Peyer's patch (tissue), 4 donors: ENCODE data around the gene ADTRP.

Experiments used
- CTCF ChIP-seq, 6 experiments: fragments of 450-650 bp in 4 of 6; fragments of 200-600 bp in 2 of 6; sonication (generic) in 1 of 6; IDR thresholded peaks; one replicate each; pipeline ENCODE4 v1.5.1; 2017 to 2019; ENCODE audit warnings: antibody characterized with exemption in 6 of 6, mild to moderate bottlenecking in 3 of 6, moderate library complexity in 1 of 6
- POLR2A ChIP-seq, 2 donors: fragments of 450-650 bp; IDR thresholded peaks; one replicate each; pipeline ENCODE4 v1.5.1; 2017; ENCODE audit warnings: antibody characterized with exemption in 2 of 2, mild to moderate bottlenecking in 2 of 2, moderate library complexity in 2 of 2

- TF ChIP-seq CTCF (IDR thresholded peaks at IDR 0.05): peak in 1 of 6 experiments; percentile 3
- TF ChIP-seq POLR2A (IDR thresholded peaks at IDR 0.05): no peak
Measured at GRCh38 chr6:11748591-11749210, 29.9 kb downstream of the ADTRP start.
